GM23338 (cell line): ENCODE measurements around the gene BPIFB2. TPM values are rescaled to one million over a fixed set of nuclear protein-coding genes. Genes with fewer than 3 reads are reported as not detected.

ENCODE experiments used
- ATAC-seq: fragments of 200-7000 bp; cut with Tn5 transposase; 3 replicates; pipeline ENCODE4 v1.9.1; 2020
- DNase-seq: peaks from one replicate; pipeline ENCODE4 v3.0.0-alpha.2; 2015; ENCODE audit warnings: low spot score
- H2AFZ ChIP-seq: fragments of 200-600 bp; sonication (generic); 2 replicates; pipeline ENCODE4 v1.8.0; 2016; ENCODE audit warnings: antibody characterized with exemption, mild to moderate bottlenecking, moderate library complexity
- H3F3A ChIP-seq: fragments of 200-600 bp; sonication (generic); replicated peaks from 2 replicates; pipeline ENCODE4 v1.8.0; 2017; ENCODE audit warnings: antibody characterized with exemption, mixed run types, low read depth
- H3K27ac ChIP-seq: fragments of 200-600 bp; sonication (generic); 2 replicates; pipeline ENCODE4 v1.6.1; 2016; ENCODE audit warnings: low read depth
- H3K27me3 ChIP-seq: fragments of 200-600 bp; sonication (generic); 2 replicates; pipeline ENCODE4 v1.8.0; 2016; ENCODE audit warnings: mild to moderate bottlenecking, mixed run types, moderate library complexity; ENCODE audit not compliant: insufficient read depth
- H3K36me3 ChIP-seq: fragments of 200-600 bp; sonication (generic); 2 replicates; pipeline ENCODE4 v1.8.0; 2016; ENCODE audit warnings: mild to moderate bottlenecking; ENCODE audit not compliant: insufficient read depth
- H3K4me1 ChIP-seq: fragments of 200-600 bp; sonication (generic); 2 replicates; pipeline ENCODE4 v1.8.0; 2016; ENCODE audit warnings: mild to moderate bottlenecking, moderate library complexity; ENCODE audit not compliant: insufficient read depth
- H3K4me2 ChIP-seq: fragments of 200-600 bp; sonication (generic); 2 replicates; pipeline ENCODE4 v1.7.1; 2017; ENCODE audit warnings: mixed run types
- H3K4me3 ChIP-seq: fragments of 200-600 bp; sonication (generic); 2 replicates; pipeline ENCODE4 v1.6.1; 2016; ENCODE audit warnings: mixed run types
- H3K79me2 ChIP-seq: fragments of 200-600 bp; sonication (generic); replicated peaks from 2 replicates; pipeline ENCODE4 v1.8.0; 2017; ENCODE audit warnings: mild to moderate bottlenecking; ENCODE audit not compliant: insufficient read depth
- H3K9me2 ChIP-seq: fragments of 200-600 bp; sonication (generic); 2 replicates; pipeline ENCODE4 v1.8.0; 2017; ENCODE audit not compliant: insufficient read depth
- H4K20me1 ChIP-seq: fragments of 200-600 bp; sonication (generic); replicated peaks from 2 replicates; pipeline ENCODE4 v1.8.0; 2017; ENCODE audit warnings: mild to moderate bottlenecking; ENCODE audit not compliant: insufficient read depth
- H3K27ac Mint-ChIP-seq: 2 replicates; pipeline ENCODE4 v1.8.0; 2020; ENCODE audit warnings: inconsistent platforms, mild to moderate bottlenecking, moderate library complexity, mixed read lengths
- H3K27me3 Mint-ChIP-seq: 3 replicates; pipeline ENCODE4 v1.8.0; 2022; ENCODE audit warnings: low read depth, mild to moderate bottlenecking, moderate library complexity, mixed read lengths, inconsistent platforms; ENCODE audit not compliant: insufficient read depth, poor library complexity
- H3K36me3 Mint-ChIP-seq: 3 replicates; pipeline ENCODE4 v1.8.0; 2021; ENCODE audit warnings: low read depth, mild to moderate bottlenecking, inconsistent platforms, moderate library complexity, mixed read lengths
- H3K4me1 Mint-ChIP-seq: 3 replicates; pipeline ENCODE4 v1.8.0; 2020; ENCODE audit warnings: mild to moderate bottlenecking, inconsistent platforms, mixed read lengths
- H3K4me3 Mint-ChIP-seq: 3 replicates; pipeline ENCODE4 v1.8.0; 2021; ENCODE audit warnings: moderate library complexity, mild to moderate bottlenecking, inconsistent platforms, mixed read lengths
- H3K9me3 Mint-ChIP-seq: 3 replicates; pipeline ENCODE4 v1.8.0; 2020; ENCODE audit warnings: moderate library complexity, mild to moderate bottlenecking, inconsistent platforms, mixed read lengths
- CREB1 ChIP-seq: fragments of 250-450 bp; sonication (Bioruptor Pico); IDR thresholded peaks from 2 replicates; pipeline ENCODE4 v1.5.0; 2020; ENCODE audit warnings: low read depth, mild to moderate bottlenecking, moderate library complexity
- CTCF ChIP-seq, 2 experiments: fragments of 200-600 bp in 1 of 2; sonication (generic) in 1 of 2; conservative IDR thresholded peaks; 2 replicates each; pipeline versions ENCODE4 v1.5.1 to v1.6.1; 2016 to 2017; ENCODE audit warnings: antibody characterized with exemption in 2 of 2, low read depth in 2 of 2, mild to moderate bottlenecking in 2 of 2, moderate library complexity in 1 of 2
- ETS1 ChIP-seq: IDR thresholded peaks from 2 replicates; pipeline ENCODE4 v1.6.1; 2016; ENCODE audit warnings: antibody characterized with exemption
- EZH2 ChIP-seq: fragments of 200-600 bp; sonication (generic); IDR thresholded peaks from one replicate; pipeline ENCODE4 v1.8.0; 2017; ENCODE audit warnings: antibody characterized with exemption, mild to moderate bottlenecking, low read depth; ENCODE audit not compliant: unreplicated experiment
- EZH2phosphoT487 ChIP-seq: fragments of 200-600 bp; sonication (generic); IDR thresholded peaks from one replicate; pipeline ENCODE4 v1.8.1; 2018; ENCODE audit warnings: antibody characterized with exemption; ENCODE audit not compliant: unreplicated experiment
- JUNB ChIP-seq: IDR thresholded peaks from one replicate; pipeline ENCODE4 v1.6.1; 2016; ENCODE audit warnings: antibody characterized with exemption; ENCODE audit not compliant: unreplicated experiment
- NANOG ChIP-seq: IDR thresholded peaks from 2 replicates; pipeline ENCODE4 v1.6.1; 2016; ENCODE audit warnings: antibody characterized with exemption, borderline replicate concordance
- POLR2AphosphoS5 ChIP-seq: IDR thresholded peaks from 2 replicates; pipeline ENCODE4 v1.6.1; 2016; ENCODE audit warnings: antibody characterized with exemption, low read depth
- REST ChIP-seq: IDR thresholded peaks from one replicate; pipeline ENCODE4 v1.6.1; 2018; ENCODE audit warnings: antibody characterized with exemption; ENCODE audit not compliant: unreplicated experiment
- STAT1 ChIP-seq: IDR thresholded peaks from one replicate; pipeline ENCODE4 v1.6.1; 2016; ENCODE audit warnings: antibody characterized with exemption; ENCODE audit not compliant: unreplicated experiment
- ZNF114 ChIP-seq: fragments of 250-450 bp; sonication (Bioruptor Pico); IDR thresholded peaks from 2 replicates; pipeline ENCODE4 v1.5.0; 2020; ENCODE audit warnings: mild to moderate bottlenecking, moderate library complexity
- ZNF331 ChIP-seq: fragments of 250-450 bp; sonication (Bioruptor Pico); IDR thresholded peaks from 2 replicates; pipeline ENCODE4 v1.5.0; 2020; ENCODE audit warnings: low read depth, mild to moderate bottlenecking, moderate library complexity
- ZNF462 ChIP-seq: fragments of 250-450 bp; sonication (Bioruptor Pico); IDR thresholded peaks from 2 replicates; pipeline ENCODE4 v1.5.0; 2020; ENCODE audit warnings: mild to moderate bottlenecking, moderate library complexity
- polyA plus RNA-seq: library from polyadenylated mRNA; unstranded; fragments of >200 nt; fragmentation: Nextera tagmentation; extraction: Ambion mirVana; gene quantifications from 2 replicates; pipeline ENCODE4 v1.2.1, GENCODE V29; 2016
- total RNA-seq: library from RNA; depleted of rRNA; stranded (reverse); fragments of >200 nt; shearing (Covaris generic); gene quantifications from 2 replicates; pipeline ENCODE4 v1.2.3, GENCODE V29; 2014

The BPIFB2 gene
- total and polyA plus RNA-seq, 2 experiments from 2014 or later, result not detected

GRCh38 chr20:33010674-33011449, 3.4 kb downstream of the BPIFB2 start:
- Histone ChIP-seq H3K27me3 (no peaks in the 10 kb centered on the region), H3K36me3 (no peaks in the 10 kb centered on the region), H4K20me1 (no peaks in the 10 kb centered on the region), H3K79me2 (no peaks in the 10 kb centered on the region), H2AFZ (no peak overlapping the region), H3K4me3 (no peak overlapping the region), H3K27ac (no peak overlapping the region), H3K9me2 (no peaks in the 10 kb centered on the region), H3F3A (no peaks in the 10 kb centered on the region), H3K4me1 (no peaks in the 10 kb centered on the region), H3K4me2 (no peak overlapping the region)
- no peak overlapping the region for H3K27ac Mint-ChIP-seq
- TF ChIP-seq NANOG (no peak), ETS1 (no peak), ZNF462 (CRISPR knock-in tag) (no peak), JUNB (no peak), POLR2AphosphoS5 (no peak), EZH2phosphoT487 (no peak), REST (no peak), ZNF114 (no peak), EZH2 (no peak), CTCF (conservative IDR thresholded peaks at IDR 0.05; ENCODE audit: low read depth in 2 of 2) (no peak), STAT1 (no peak), ZNF331 (no peak), CREB1 (CRISPR knock-in tag) (no peak)
- no peaks in the 10 kb centered on the region for H3K36me3 Mint-ChIP-seq
- H3K4me1 Mint-ChIP-seq, result peaks cover 14% of the 10 kb centered on the region
- DNase-seq (no peak), ATAC-seq (no peak)
- no peak overlapping the region for H3K4me3 Mint-ChIP-seq
- H3K9me3 Mint-ChIP-seq, result no peaks in the 10 kb centered on the region
- H3K27me3 Mint-ChIP-seq, result peaks cover 16% of the 10 kb centered on the region
